H1 (cell line): Measurements from ENCODE around the gene MYH7. TPM values are rescaled to one million over a fixed set of nuclear protein-coding genes. Genes with fewer than 3 reads are reported as not detected.

ENCODE experiments used
- CTCF ChIA-PET: fragments of 300-600 bp; sonication (Branson Sonifier 250); formaldehyde crosslinking; loops from one replicate; lab custom pipeline; 2021; ENCODE audit not compliant: partially characterized antibody; lab: Charles Lee
- POLR2A ChIA-PET: fragments of 300-600 bp; sonication (Branson Sonifier 250); formaldehyde crosslinking; loops from one replicate; lab custom pipeline; 2021; ENCODE audit warnings: inconsistent platforms; ENCODE audit not compliant: partially characterized antibody; lab: Charles Lee
- DNase-seq, 2 experiments: peaks; one replicate each; pipeline versions ENCODE4 v3.0.0 to v3.0.0-alpha.2; 2010 to 2022; ENCODE audit warnings: low spot score in 2 of 2, low read depth in 1 of 2, mixed read lengths in 1 of 2
- FAIRE-seq: peaks from 2 replicates; lab custom pipeline; 2011; peaks lifted over from hg19 to GRCh38; lab: Jason Lieb, UNC
- H2AFZ ChIP-seq: 2 replicates; pipeline ENCODE4 v1.8.1; 2012; ENCODE audit warnings: low read length, inconsistent platforms
- H2AK5ac ChIP-seq: 2 replicates; pipeline ENCODE4 v1.6.1; 2013; ENCODE audit warnings: low read depth, low read length
- H2BK120ac ChIP-seq: replicated peaks from 2 replicates; pipeline ENCODE3; 2013; ENCODE audit warnings: low read depth, low read length, inconsistent platforms
- H2BK12ac ChIP-seq: 2 replicates; pipeline ENCODE4 v1.6.1; 2013; ENCODE audit warnings: low read depth, low read length
- H2BK15ac ChIP-seq: 2 replicates; pipeline ENCODE4 v1.6.1; 2013; ENCODE audit warnings: low read length
- H2BK20ac ChIP-seq: 2 replicates; pipeline ENCODE4 v1.6.1; 2013; ENCODE audit warnings: low read length
- H2BK5ac ChIP-seq: 2 replicates; pipeline ENCODE4 v1.6.1; 2013; ENCODE audit warnings: low read depth, low read length
- H3K14ac ChIP-seq: 2 replicates; pipeline ENCODE4 v1.6.1; 2013; ENCODE audit warnings: inconsistent platforms; ENCODE audit not compliant: insufficient read length
- H3K18ac ChIP-seq: 2 replicates; pipeline ENCODE4 v1.6.1; 2013; ENCODE audit warnings: low read length; ENCODE audit errors: extremely low read depth
- H3K23ac ChIP-seq: 2 replicates; pipeline ENCODE4 v1.6.1; 2013; ENCODE audit warnings: inconsistent platforms; ENCODE audit not compliant: insufficient read length
- H3K23me2 ChIP-seq: 2 replicates; pipeline ENCODE4 v1.6.1; 2013; ENCODE audit warnings: low read depth, low read length
- H3K27ac ChIP-seq: 2 replicates; pipeline ENCODE4 v1.6.1; 2011; ENCODE audit warnings: low read depth, low read length, inconsistent platforms
- H3K27me3 ChIP-seq, 4 experiments: replicated peaks in 1 of 4; 1 replicate in 1 of 4; 2 replicates in 3 of 4; pipeline versions ENCODE4 v1.6.1 to v1.8.1; 2011 to 2013; ENCODE audit warnings: low read length in 3 of 4, mild to moderate bottlenecking in 3 of 4, inconsistent platforms in 2 of 4, mixed read lengths in 2 of 4, moderate library complexity in 1 of 4; ENCODE audit not compliant: control insufficient read depth in 3 of 4, insufficient read depth in 3 of 4; ENCODE audit errors: extremely low read depth in 1 of 4
- H3K36me3 ChIP-seq, 4 experiments: 2 replicates each; pipeline versions ENCODE4 v1.6.1 to v1.8.1; 2011 to 2013; ENCODE audit warnings: mild to moderate bottlenecking in 4 of 4, low read length in 3 of 4, moderate library complexity in 2 of 4, control low read depth in 1 of 4, inconsistent platforms in 1 of 4; ENCODE audit not compliant: insufficient read depth in 4 of 4, control insufficient read depth in 2 of 4
- H3K4ac ChIP-seq: replicated peaks from 2 replicates; pipeline ENCODE3; 2013; ENCODE audit warnings: low read length, low read depth, mixed read lengths, inconsistent platforms; ENCODE audit not compliant: insufficient read length
- H3K4me1 ChIP-seq, 4 experiments: replicated peaks in 1 of 4; 1 replicate in 1 of 4; 2 replicates in 3 of 4; pipeline versions ENCODE4 v1.6.1 to v1.8.1; 2011 to 2013; ENCODE audit warnings: low read length in 3 of 4, inconsistent platforms in 2 of 4, mixed read lengths in 1 of 4; ENCODE audit not compliant: insufficient read depth in 4 of 4, control insufficient read depth in 3 of 4
- H3K4me2 ChIP-seq, 2 experiments: 2 replicates each; pipeline versions ENCODE4 v1.6.1 to v1.8.1; 2011 to 2013; ENCODE audit warnings: low read depth in 2 of 2, low read length in 2 of 2, control low read depth in 1 of 2, inconsistent platforms in 1 of 2, mild to moderate bottlenecking in 1 of 2; ENCODE audit not compliant: insufficient read depth in 1 of 2
- H3K4me3 ChIP-seq, 4 experiments: fragments of 200-600, 300-600 bp in 1 of 4; sonication (generic), shearing (Covaris generic), sonication (Bioruptor Twin) in 1 of 4; 2 replicates each; pipeline versions ENCODE4 v1.5.1 to v1.8.1; 2011 to 2016; ENCODE audit warnings: low read length in 4 of 4, low read depth in 3 of 4, control low read depth in 2 of 4, inconsistent platforms in 2 of 4, mild to moderate bottlenecking in 2 of 4, mixed read lengths in 1 of 4, moderate library complexity in 1 of 4; ENCODE audit not compliant: insufficient read depth in 2 of 4; ENCODE audit errors: extremely low read depth in 1 of 4
- H3K56ac ChIP-seq: replicated peaks from 2 replicates; pipeline ENCODE3; 2013; ENCODE audit warnings: low read depth, mild to moderate bottlenecking, mixed read lengths, low read length, inconsistent platforms; ENCODE audit not compliant: insufficient read length
- H3K79me1 ChIP-seq: 2 replicates; pipeline ENCODE4 v1.6.1; 2013; ENCODE audit warnings: low read depth, low read length, control low read depth
- H3K79me2 ChIP-seq, 2 experiments: 2 replicates each; pipeline versions ENCODE4 v1.6.1 to v1.8.1; 2012 to 2013; ENCODE audit warnings: low read length in 2 of 2, mild to moderate bottlenecking in 2 of 2, inconsistent platforms in 1 of 2; ENCODE audit not compliant: insufficient read depth in 2 of 2, control insufficient read depth in 1 of 2
- H3K9ac ChIP-seq, 4 experiments: replicated peaks in 1 of 4; 1 replicate in 1 of 4; 2 replicates in 3 of 4; pipeline versions ENCODE4 v1.6.1 to v1.8.1; 2011 to 2013; ENCODE audit warnings: low read depth in 3 of 4, low read length in 3 of 4, control low read depth in 2 of 4, mild to moderate bottlenecking in 2 of 4, moderate library complexity in 2 of 4, inconsistent platforms in 1 of 4; ENCODE audit errors: extremely low read depth in 1 of 4
- H3K9me3 ChIP-seq, 2 experiments: 2 replicates each; pipeline versions ENCODE4 v1.6.1 to v1.8.1; 2012 to 2013; ENCODE audit warnings: mild to moderate bottlenecking in 2 of 2, moderate library complexity in 2 of 2, control low read depth in 1 of 2, inconsistent platforms in 1 of 2, low read depth in 1 of 2, low read length in 1 of 2, mixed read lengths in 1 of 2; ENCODE audit not compliant: insufficient read depth in 2 of 2
- H4K20me1 ChIP-seq, 2 experiments: replicated peaks in 1 of 2; 2 replicates each; pipeline versions ENCODE3 to v1.8.1; 2011 to 2013; ENCODE audit warnings: inconsistent platforms in 2 of 2, low read length in 2 of 2, mild to moderate bottlenecking in 1 of 2; ENCODE audit not compliant: insufficient read depth in 2 of 2, control insufficient read depth in 1 of 2
- H4K5ac ChIP-seq: 2 replicates; pipeline ENCODE4 v1.6.1; 2013; ENCODE audit warnings: low read length, low read depth, mixed read lengths, inconsistent platforms; ENCODE audit not compliant: insufficient read length
- H4K8ac ChIP-seq: 2 replicates; pipeline ENCODE4 v1.8.0; 2013; ENCODE audit warnings: mild to moderate bottlenecking, moderate library complexity, low read length, inconsistent platforms; ENCODE audit not compliant: insufficient read depth; ENCODE audit errors: extremely low read depth
- H4K91ac ChIP-seq: replicated peaks from 2 replicates; pipeline ENCODE3; 2013; ENCODE audit warnings: low read length, mixed read lengths, inconsistent platforms; ENCODE audit not compliant: insufficient read length
- CTBP2 ChIP-seq: IDR thresholded peaks from 2 replicates; pipeline ENCODE4 v1.7.0; 2011; ENCODE audit warnings: borderline replicate concordance, mild to moderate bottlenecking, moderate library complexity, mixed read lengths, low read length; ENCODE audit not compliant: insufficient read depth, insufficient read length
- CTCF ChIP-seq, 3 experiments: IDR thresholded peaks; 1 replicate in 2 of 3; 2 replicates in 1 of 3; pipeline versions ENCODE4 v1.5.1 to v1.6.1; 2011; ENCODE audit warnings: low read length in 3 of 3, mild to moderate bottlenecking in 3 of 3, inconsistent platforms in 2 of 3, low read depth in 1 of 3, moderate library complexity in 1 of 3; ENCODE audit not compliant: insufficient read depth in 1 of 3; ENCODE audit errors: control extremely low read depth in 1 of 3
- JUN ChIP-seq: IDR thresholded peaks from 2 replicates; pipeline ENCODE4 v1.6.1; 2011; ENCODE audit warnings: low read depth, mild to moderate bottlenecking, improper control_type of control experiment, low read length
- JUND ChIP-seq: IDR thresholded peaks from 2 replicates; pipeline ENCODE4 v1.6.1; 2011; ENCODE audit warnings: mild to moderate bottlenecking, improper control_type of control experiment, low read length
- KDM4A ChIP-seq: IDR thresholded peaks from one replicate; pipeline ENCODE4 v1.7.1; 2012; ENCODE audit warnings: low read depth, mild to moderate bottlenecking, moderate library complexity, low read length, inconsistent platforms; ENCODE audit not compliant: severe bottlenecking
- NRF1 ChIP-seq: IDR thresholded peaks from 2 replicates; pipeline ENCODE4 v1.6.1; 2011; ENCODE audit warnings: mild to moderate bottlenecking, low read depth, low read length, improper control_type of control experiment
- SP1 ChIP-seq: IDR thresholded peaks from 2 replicates; pipeline ENCODE4 v1.6.1; 2011; ENCODE audit warnings: low read depth, low read length
- SP4 ChIP-seq: IDR thresholded peaks from 2 replicates; pipeline ENCODE4 v1.6.1; 2012; ENCODE audit warnings: low read length, inconsistent platforms
- SUZ12 ChIP-seq: fragments of 200-600 bp; sonication (generic); IDR thresholded peaks from 2 replicates; pipeline ENCODE4 v1.6.1; 2012; ENCODE audit warnings: mild to moderate bottlenecking, inconsistent platforms, low read length, moderate library complexity, mixed read lengths
- USF2 ChIP-seq: IDR thresholded peaks from 2 replicates; pipeline ENCODE4 v1.6.1; 2011; ENCODE audit warnings: low read length, improper control_type of control experiment
- WGBS, 2 experiments: shearing (Covaris generic) in 1 of 2; methylation state at CpG; one replicate each; pipeline versions ENCODE4 v1.1.6 to v1.1.7; 2013 to 2015; ENCODE audit warnings: low lambda C conversion rate in 2 of 2, mixed read lengths in 2 of 2, inconsistent platforms in 1 of 2, low coverage in 1 of 2, missing lambda C conversion rate in 1 of 2; ENCODE audit not compliant: insufficient replicate concordance in 2 of 2, insufficient coverage in 1 of 2, insufficient read length in 1 of 2; ENCODE audit errors: extremely low coverage in 1 of 2, missing lambda C conversion rate in 1 of 2; 5-methylcytosine and 5-hydroxymethylcytosine counted together
- polyA plus RNA-seq, 7 experiments: library from polyadenylated mRNA; depleted of rRNA in 3 of 7; stranded (reverse) in 5 of 7; unstranded in 2 of 7; fragments of >200 nt in 5 of 7; fragments of 200-250 nt in 2 of 7; gene quantifications; 1 replicate in 5 of 7; 2 replicates in 1 of 7; 4 replicates in 1 of 7; pipeline versions ENCODE4 v1.2.1 to v1.2.3, GENCODE V29; 2011 to 2013; ENCODE audit warnings: missing spikeins in 2 of 7, mixed read lengths in 2 of 7
- total RNA-seq: library from RNA; stranded (reverse); fragmentation: NEBNext Ultra II Directional; extraction: Animal tissue kit (Norgen Biotek cat#: 25700); gene quantifications from 2 replicates; pipeline ENCODE4 v1.2.1, GENCODE V29; 2021

MYH7 gene
- total and polyA plus RNA-seq, 2 of the 8 experiments (the other 6 are each of a cell fraction or from before 2014, with no cell fraction given) = not detected

GRCh38 chr14:23386999-23387398 lies 48.5 kb downstream of the MYH7 start:
- Histone ChIP-seq H4K8ac (no peak overlapping the region), H2AFZ (no peak overlapping the region), H4K5ac (no peak overlapping the region), H3K56ac (no peak overlapping the region), H2AK5ac (no peak overlapping the region), H2BK120ac (no peak overlapping the region), H3K79me2 (no peaks in the 10 kb centered on the region), H3K14ac (no peak overlapping the region), H4K91ac (no peak overlapping the region), H3K9ac (no peak overlapping the region), H2BK12ac (no peak overlapping the region), H3K23ac (no peak overlapping the region), H3K9me3 (no peaks in the 10 kb centered on the region), H4K20me1 (no peaks in the 10 kb centered on the region), H3K4me1 (peaks cover 0 to 10% (median 0%) of the 10 kb centered on the region in 4 experiments; a peak in 1 of 7 replicates), H3K27ac (no peak overlapping the region), H3K4me2 (no peak overlapping the region), H3K18ac (no peak overlapping the region), H2BK20ac (no peak overlapping the region), H3K79me1 (no peaks in the 10 kb centered on the region), H3K27me3 (no peaks in the 10 kb centered on the region; a peak in 1 of 7 replicates), H2BK15ac (no peak overlapping the region), H3K36me3 (no peaks in the 10 kb centered on the region), H3K4ac (no peak overlapping the region), H2BK5ac (no peak overlapping the region), H3K23me2 (no peaks in the 10 kb centered on the region; the same call in 1 of the 2 replicates), H3K4me3 (no peak overlapping the region)
- DNase-seq (no peak), FAIRE-seq (no peak)
- ChIA-PET CTCF (interaction anchor here (0.8 to 4.0 kb wide), 9 partner anchors 7 to 291 kb away, joined by 3 to 30 read pairs (median 4); partner anchors contain the start of gene CMTM5), POLR2A (interaction anchor here (1.5 kb wide), 1 partner anchor 11 kb away, joined by 3 read pairs; no protein-coding TSS in a partner anchor)
- 95% methylated on average over 1 of the region's 1 CpG; no CpG with 5 or more reads in 1 of the 2 experiments for WGBS, 2 experiments
- TF ChIP-seq NRF1 (no peak), SP1 (no peak), JUND (no peak), CTBP2 (no peak), KDM4A (no peak), SP4 (no peak), CTCF (IDR thresholded peaks at IDR 0.05; ENCODE audit: control extremely low read depth in 1 of 3, insufficient read depth in 1 of 3, low read depth in 1 of 3, low read length in 3 of 3) (no peak), JUN (no peak), USF2 (no peak), SUZ12 (no peak)
